Cerebellar cortex (tissue), 1 donor: ENCODE results near the gene XYLB.
"Not testable (repeated sequence)": the region's sequence is repeated elsewhere in the genome, so short reads cannot be mapped to it uniquely, and the experiment has no call there.

Source experiments
- DNase-seq: peaks from one replicate; pipeline ENCODE4 v3.0.0-alpha.2; 2015; ENCODE audit warnings: low spot score

XYLB gene

DNA sequence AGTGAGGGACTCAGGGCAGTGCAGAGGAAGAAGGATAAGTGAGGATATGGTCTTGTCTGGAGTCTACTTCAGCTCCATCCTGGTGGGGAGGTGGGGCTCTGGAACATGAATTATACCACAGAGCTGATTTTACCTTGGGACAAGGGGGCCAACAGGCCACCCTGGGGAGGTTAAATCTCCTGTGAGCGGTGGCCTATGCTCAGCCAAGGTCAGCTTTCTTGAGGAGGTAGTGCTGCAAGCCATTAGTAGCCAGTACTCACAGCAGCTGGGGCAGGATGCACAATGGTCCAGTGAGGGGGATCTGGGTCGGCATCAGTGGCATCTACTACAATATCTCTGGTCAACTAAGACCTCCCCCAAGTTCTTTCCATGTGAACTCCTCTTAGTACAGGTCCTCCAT lies 49.7 kb downstream of the XYLB start:
- no peak for DNase-seq

DNA sequence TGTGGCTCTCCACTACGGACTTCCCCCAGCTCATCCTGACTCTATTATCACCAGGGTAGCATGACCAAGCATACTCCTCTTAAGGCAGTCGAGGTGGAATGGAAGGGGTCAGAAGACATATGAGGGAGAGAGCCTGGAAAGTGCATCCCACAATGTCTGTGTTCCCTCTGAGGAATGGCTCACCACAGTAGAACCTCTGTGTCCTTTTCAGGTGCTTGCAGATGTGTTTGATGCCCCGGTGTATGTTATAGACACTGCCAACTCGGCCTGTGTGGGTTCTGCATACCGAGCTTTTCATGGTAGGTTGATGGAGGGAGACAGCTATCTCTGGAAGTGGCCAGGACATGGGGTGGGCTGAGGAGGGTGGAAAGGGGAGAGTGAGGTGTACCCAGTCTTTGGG lies 50.3 kb downstream of the XYLB start:
- no peak for DNase-seq

DNA sequence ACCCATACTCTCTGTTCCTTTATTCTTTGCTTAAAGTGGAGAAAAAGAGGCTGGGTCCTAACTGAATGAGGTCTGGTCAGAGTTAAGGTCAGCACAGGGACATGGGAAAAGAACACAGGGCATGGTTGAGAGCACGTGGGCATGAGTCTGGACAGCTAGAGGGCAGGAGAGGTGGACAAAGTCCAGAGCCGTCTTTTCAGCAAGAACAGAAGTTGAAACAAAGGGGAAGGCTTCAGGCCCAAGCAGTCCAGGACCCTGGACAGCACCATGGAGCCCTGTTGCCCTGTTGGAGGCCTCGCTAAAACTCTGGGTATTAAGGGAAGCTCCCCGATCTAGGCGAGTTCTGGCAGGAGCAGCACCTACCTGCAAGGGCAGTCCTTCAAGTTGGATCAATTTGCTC lies 50.7 kb downstream of the XYLB start:
- no peak for DNase-seq

DNA sequence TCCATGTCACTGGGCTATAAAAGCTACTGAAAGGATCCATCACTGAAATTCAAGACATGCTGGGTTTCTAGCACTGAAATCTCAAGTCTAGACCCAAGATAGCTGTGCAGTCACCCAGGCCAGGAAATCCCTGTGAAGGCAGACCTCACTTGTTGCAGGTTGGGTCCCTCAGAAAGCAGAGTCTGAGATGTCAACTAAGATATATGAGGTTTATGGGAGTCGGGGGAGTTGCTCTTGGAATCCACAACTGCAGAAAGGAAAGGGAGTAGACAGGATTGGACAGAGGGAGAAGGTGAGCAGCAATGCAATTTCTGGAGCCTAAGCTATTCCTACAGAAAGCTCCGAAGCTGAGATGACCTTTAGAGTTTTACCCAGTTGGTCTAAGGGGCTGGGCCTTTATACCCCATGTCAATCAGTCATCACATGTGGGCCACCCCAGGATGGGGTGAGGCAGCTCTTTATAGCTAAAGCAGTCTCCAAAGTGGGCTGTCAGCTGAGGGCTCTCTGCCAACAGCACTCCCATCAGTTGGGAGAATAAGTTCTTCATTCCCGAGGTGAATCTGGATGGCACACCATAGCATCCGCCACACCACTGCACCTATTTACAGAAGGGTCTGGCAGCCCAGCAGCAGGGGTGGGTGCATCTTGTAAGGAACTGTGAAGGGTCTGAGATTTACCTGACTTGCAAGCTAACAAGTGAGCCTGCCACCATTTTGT lies 54.8 kb downstream of the XYLB start:
- no peak for DNase-seq

DNA sequence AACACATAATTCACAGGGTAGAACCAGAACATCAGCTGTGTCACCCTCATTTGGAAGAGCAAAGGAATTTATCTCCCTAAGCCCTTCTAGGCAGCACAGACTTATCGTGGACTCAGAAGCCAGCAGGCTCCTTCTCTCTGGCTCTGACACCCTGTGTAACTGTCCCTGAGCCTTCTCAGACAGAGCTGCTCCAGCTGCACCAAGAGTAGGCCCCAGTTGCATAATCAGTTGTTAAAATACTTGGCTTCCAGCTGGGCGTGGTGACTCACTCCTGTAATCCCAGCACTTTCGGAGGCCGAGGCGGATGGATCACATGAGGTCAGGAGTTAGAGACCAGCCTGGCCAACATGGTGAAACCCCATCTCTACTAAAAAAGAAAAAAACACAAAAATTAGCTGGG lies 57.7 kb downstream of the XYLB start:
- DNase-seq = no peak

DNA sequence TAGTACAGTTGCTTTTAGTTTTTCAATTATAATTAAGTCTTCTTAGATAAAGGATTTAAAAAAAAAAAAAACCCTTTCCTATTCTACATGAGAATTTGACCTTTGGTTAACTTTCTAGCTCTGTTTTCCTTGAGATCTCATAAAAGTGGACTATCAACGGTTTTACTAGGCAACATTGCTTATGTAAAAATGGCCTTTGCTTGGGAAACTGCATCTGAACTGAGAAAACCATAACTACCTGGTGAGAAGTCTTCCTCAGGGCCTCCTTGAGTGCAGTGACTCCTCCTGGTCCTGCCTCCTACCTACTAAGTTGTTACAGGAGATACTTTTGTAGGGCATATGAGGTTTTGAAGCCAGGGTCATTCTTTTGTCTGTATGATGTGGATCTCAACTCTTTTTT lies 65.0 kb downstream of the XYLB start:
- no peak for DNase-seq

DNA sequence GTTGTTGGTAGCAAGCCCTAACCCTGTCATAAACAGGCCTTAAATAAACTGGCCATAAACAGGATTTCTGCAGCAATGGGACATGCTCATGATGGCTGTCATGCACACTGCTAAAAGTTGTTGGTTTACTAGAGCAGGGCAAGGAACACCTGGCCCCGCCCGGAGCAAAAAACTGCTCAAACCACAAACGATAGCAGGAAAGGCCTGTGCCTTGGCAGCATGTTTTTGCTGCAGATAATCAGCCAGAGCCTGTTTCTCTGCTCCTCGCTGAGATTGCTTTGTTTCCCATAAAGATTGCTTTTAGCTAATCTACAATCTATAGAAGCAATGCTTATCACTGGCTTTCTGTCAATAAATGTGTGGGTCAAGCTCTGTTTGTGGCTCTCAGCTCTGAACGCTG lies 74.2 kb downstream of the XYLB start:
- DNase-seq = not testable (repeated sequence)

DNA sequence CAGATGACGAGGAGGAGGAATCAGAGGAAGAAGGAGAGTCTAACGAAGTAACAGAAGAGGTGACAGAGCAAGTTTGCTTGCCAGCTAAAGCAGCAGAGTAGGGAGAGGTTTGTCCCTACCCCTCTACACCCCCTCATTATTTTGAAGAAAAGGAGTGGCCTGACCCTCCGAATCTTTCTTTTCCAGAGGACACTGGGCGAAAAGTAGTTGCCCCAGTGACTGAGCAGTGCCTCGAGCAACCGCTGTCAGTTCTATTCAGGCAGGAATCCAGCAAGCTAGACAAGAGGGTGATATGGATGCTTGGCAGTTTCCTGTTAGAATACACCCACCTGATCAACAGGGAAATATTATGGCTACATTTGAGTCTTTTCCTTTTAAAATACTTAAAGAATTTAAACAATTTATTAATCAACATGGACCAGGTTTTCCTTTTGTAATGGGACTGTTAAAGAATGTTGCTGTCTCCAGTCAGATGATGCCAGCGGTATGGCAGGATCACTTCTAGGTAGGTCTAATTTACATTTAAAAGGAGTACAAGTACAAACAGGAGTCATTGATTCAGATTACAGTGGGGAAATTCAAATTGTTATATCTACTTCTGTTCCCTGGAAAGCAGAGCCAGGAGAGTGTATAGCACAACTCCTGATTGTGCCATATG lies 75.2 kb downstream of the XYLB start:
- DNase-seq = no peak

DNA sequence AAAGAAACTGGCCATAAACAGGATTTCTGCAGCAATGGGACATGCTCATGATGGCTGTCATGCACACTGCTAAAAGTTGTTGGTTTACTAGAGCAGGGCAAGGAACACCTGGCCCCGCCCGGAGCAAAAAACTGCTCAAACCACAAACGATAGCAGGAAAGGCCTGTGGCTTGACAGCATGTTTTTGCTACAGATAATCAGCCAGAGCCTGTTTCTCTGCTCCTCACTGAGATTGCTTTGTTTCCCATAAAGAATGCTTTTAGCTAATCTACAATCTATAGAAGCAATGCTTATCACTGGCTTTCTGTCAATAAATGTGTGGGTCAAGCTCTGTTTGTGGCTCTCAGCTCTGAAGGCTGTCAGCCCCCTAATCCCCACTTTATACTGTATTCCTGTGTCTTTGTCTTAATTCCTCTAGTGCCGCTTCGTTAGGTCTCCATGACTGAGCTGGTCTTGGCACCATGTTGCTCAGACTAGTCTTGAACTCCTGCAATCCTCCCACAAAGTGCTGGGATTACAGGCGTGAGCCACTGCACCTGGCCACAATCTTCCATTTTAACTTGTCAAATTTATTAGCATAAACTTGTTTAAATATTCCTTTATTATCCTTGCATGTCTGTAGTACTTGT lies 80.3 kb downstream of the XYLB start:
- not testable (repeated sequence) for DNase-seq

DNA sequence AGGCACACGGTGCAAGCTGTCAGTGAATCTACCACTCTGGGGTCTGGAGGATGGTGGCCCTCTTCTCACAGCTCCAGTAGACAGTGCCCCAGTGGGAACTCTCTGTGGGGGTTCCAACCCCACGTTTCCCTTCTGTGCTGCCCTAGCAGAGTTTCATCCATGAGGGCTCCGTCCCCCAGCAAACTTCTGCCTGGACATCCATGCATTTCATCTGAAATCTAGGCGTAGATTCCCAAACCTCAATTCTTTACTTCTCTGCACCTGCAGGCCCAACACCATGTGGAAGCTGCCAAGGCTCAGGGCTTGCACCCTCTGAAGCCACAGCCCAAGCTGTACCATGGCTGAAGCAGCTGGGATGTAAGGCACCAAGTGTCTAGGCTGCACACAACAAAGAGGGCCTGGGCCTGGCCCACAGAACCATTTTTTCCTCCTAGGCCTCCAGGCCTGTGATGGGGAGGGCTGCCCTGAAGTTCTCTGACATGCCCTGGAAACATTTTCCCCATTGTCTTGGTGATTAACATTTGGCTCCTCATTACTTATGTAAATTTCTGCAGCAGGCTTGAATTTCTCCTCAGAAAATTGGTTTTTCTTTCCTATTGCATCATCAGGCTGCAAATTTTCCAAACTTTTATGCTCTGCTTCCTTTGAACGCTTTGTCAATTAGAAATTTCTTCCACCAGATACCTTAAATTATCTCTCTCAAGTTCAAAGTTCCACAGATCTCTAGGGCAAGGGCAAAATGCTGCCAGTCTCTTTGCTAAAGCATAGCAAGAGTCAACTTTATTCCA lies 86.5 kb downstream of the XYLB start:
- not testable (repeated sequence) for DNase-seq

DNA sequence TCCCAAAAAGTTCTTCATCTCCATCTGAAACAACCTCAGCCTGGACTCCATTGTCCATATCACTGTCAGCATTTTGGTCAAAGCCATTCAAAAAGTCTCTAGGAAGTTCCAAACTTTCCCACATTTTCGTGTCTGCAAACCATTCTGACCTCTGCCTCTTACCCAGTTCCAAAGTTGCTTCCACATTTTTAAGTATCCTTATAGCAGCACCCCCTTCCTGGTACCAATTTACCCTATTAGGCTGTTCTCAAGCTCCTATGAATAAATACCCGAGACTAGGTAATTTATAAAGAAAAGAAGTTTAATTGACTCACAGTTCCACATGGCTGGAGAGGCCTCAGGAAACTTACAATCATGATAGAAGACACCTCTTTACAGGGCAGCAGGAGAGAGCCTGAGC lies 87.1 kb downstream of the XYLB start:
- DNase-seq = not testable (repeated sequence)

DNA sequence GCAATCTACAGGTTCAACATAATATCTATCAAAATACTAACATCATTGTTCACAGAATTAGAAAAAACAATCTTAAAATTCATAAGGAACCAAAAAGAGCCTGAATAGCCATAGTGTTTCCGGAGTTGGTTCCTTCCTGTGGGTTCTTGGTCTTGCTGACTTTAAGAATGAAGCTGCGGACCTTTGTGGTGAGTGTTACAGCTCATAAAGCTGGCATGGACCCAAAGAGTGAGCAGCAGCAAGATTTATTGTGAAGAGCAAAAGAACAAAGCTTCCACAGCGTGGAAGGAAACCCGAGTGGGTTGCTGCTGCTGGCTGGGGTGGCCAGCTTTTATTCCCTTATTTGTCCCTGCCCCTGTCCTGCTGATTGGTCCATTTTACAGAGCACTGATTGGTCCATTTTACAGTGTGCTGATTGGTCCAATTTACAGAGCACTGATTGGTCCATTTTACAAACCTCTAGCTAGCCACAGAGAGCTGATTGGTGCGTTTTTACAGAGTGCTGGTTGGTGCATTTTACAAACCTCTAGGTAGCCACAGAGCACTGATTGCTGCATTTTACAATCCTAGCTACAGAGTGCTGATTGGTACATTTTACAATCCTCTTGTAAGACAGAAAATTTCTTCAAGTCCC lies 92.0 kb downstream of the XYLB start:
- not testable (repeated sequence) for DNase-seq

DNA sequence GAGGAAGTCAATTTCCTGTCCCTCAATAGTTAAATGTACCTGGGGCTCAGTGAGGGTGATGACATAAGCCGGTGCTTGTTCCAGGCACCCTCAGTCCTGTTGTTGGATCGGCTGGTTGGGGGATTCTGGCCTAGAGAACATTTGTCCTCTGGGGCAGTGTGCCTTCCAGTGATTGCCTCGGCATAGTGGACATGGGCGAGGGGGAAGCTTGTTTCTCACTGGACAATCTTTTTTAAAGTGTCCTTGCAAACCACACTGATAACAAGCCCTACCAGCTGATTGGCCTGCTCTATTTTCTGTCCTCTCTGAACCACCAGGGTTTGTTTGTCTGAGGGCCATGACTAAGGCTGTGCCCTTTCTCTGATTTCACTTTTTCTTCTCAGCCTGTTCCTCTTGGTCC lies 96.6 kb downstream of the XYLB start:
- DNase-seq = not testable (repeated sequence)

DNA sequence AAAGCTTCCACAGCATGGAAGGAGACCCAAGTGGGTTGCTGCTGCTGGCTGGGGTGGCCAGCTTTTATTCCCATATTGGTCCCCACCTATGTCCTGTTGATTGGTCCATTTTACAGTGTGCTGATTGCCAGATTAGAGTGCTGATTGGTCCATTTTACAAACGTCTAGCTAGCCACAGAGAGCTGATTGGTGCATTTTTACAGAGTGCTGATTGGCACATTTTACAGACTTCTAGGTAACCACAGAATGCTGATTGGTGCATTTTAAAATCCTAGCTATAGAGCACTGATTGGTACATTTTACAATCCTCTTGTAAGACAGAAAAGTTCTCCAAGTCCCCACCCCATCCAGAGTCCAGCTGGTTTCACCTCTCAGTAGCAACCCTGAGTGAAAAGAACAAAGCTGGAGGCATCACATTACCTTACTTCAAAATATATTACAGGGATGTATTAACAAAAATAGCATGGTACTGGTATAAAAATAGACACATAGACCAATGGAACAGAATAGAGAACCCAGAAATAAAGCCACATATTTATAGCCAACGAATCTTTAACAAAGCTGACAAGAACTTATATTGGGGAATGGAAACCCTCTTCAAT lies 99.6 kb downstream of the XYLB start:
- DNase-seq = no peak

DNA sequence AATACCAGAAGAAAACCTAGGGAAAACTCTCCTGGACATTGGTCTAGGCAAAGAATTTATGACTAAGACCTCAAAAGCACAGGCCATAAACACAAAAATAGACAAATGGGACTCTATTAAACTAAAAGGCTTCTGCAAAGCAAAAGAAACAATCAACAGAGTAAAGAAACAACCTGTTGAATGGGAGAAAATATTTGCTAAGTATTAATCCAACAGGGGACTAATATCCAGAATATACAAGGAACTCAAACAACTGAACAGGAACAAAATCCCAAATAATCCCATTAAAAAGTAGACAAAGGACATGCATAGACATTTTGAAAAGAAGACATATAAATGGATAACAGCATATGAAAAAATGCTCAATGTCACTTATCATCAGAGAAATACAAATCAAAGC lies 100.2 kb downstream of the XYLB start:
- no peak for DNase-seq

DNA sequence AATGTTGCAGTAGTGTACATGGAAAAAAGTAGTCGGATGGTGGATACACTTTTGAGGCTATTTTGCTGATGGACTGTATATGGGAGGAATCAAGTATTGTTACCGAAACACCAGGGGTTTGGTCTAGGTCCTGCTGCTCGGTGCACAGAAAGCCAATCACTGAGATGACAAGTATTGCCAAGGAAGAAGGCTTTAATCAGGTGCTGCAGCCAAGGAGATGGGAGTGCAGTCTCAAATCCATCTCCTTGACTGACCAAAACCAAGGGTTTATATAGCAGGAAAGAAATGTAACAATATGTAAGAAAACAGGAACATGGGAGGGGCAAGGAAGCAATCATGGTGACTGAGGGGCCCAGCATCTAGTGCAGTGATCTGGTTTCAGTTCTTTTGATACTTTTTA lies 104.3 kb downstream of the XYLB start:
- no peak for DNase-seq

DNA sequence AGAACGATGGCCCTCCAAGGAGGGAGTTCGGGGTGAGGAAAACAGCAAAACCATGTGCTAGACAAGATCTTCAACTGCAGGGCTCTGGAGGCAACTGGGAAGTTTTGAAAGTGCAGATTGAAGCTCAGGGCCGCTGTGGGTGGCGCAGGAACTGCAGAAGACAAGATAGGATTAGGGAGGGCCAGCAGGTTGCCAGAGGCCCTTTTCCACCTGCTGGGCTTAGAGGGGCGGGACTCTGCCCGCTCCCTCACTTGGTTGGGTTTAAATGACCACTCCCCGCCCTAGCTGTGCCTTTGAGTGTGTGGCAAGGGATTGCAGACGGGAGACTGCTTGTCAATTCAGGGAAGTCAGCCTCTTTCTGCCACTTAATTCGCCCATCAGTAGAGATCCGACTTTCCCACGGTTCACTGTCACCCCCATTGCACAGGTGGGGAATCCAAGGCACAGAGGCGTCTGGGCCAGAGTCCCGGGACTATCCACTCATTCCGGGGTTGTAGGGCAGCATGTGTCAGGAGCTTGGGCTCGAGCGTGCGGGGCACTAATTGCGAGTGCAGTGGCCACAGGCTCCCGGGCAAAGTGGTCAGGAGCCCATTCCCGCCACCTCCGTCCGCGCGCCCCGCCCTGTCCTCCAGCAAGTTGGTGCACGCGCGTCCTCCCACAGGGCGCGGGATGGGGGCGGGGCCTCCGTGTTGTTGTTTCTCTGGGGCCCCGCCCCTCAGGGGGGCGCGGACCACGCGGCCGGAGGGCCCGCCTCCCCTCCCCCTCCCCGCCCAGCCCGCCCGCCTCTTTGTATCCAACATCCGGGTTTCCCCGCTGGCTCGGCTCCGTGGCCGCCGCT lies 106.7 kb downstream of the XYLB start, which contains the start of gene ACVR2B:
Gene ACVR2B (plus strand): TSS at position 816 of the 838 bp plus-strand sequence. CDS start 433 bp downstream, outside the sequence.
- peak; percentile 76 for DNase-seq

DNA sequence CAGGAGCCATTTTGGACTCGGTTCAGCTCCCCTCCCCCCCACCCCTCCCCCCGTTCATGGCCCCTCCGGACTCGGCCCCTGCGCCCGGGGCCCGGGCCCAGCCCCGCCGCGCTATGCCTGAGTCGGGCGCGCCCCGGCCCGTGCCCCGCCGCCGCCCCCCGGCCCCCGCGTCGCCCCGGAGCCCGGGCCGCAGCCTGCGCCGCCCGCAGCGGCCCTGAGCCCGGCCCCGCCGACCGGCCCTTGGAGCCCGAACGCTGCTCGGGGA lies 107.3 kb downstream of the XYLB start:
- no peak for DNase-seq

DNA sequence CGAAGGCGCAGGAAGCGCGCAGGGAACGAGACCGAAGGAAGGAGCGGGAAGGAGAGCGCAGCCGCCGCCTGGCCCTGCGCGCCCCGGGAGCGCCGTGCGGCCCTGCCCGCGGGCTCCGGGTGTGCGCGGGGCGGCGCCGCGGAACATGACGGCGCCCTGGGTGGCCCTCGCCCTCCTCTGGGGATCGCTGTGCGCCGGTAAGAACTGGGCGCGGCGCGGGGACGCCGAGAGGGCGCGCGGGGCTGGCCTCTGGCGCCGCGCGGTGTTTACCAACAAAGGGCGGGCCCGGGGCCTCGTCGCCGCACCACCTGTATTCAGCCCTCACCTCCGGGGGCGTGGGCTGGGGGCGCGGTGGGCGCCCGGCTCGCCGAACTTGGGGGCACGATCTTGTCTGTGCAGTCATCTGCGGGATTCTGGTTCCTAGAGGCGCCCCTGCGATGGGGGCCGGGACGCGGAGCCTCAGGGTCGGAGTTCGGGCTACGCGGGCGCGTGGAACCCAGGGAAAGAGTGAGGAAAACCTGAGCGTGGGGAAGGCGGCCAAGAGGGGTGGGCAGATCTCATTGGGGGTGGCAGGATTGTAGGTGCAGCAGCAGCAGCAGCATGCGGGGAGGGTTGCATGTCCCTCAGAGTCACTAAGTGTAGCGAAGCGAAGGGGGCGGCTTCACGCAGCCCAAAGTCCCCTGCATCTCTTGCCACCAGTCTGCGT lies 107.7 kb downstream of the XYLB start:
- DNase-seq = peak; percentile 27
